ENCODE measurements around the gene C3.

The C3 gene

GRCh38 chr19:6718111-6718740 is 2.2 kb downstream of the C3 start:
- Histone ChIP-seq H3K9me3 (ENCODE audit: severe bottlenecking) (no peaks in the 10 kb centered on the region), H3K4me1 (ENCODE audit: insufficient read depth, poor library complexity, severe bottlenecking) (peaks cover 23% of the 10 kb centered on the region), H3K27me3 (ENCODE audit: insufficient read depth, poor library complexity, severe bottlenecking) (no peaks in the 10 kb centered on the region), H3K27ac (ENCODE audit: poor library complexity, severe bottlenecking) (no peak overlapping the region), H3K4me3 (ENCODE audit: severe bottlenecking) (no peak overlapping the region), H3K36me3 (ENCODE audit: low read depth) (peaks cover 13% of the 10 kb centered on the region)
- ATAC-seq (ENCODE audit: low read depth) (no peak), DNase-seq (ENCODE audit: low spot score) (no peak)
- no peak for TF ChIP-seq CTCF (IDR thresholded peaks at IDR 0.05; ENCODE audit: poor library complexity, severe bottlenecking)

- TF ChIP-seq CTCF (IDR thresholded peaks at IDR 0.05; ENCODE audit: poor library complexity, severe bottlenecking): no peak
- H3K27ac ChIP-seq (ENCODE audit: poor library complexity, severe bottlenecking): no peak overlapping the region
- H3K4me3 ChIP-seq (ENCODE audit: severe bottlenecking): no peak overlapping the region
- peaks cover 13% of the 10 kb centered on the region for H3K36me3 ChIP-seq (ENCODE audit: low read depth)
- ATAC-seq (ENCODE audit: low read depth) (no peak), DNase-seq (ENCODE audit: low spot score) (no peak)
- H3K4me1 ChIP-seq (ENCODE audit: insufficient read depth, poor library complexity, severe bottlenecking): peaks cover 17% of the 10 kb centered on the region
- H3K9me3 ChIP-seq (ENCODE audit: severe bottlenecking): no peaks in the 10 kb centered on the region
- H3K27me3 ChIP-seq (ENCODE audit: insufficient read depth, poor library complexity, severe bottlenecking): no peaks in the 10 kb centered on the region
Measured at GRCh38 chr19:6717441-6717971, 2.9 kb downstream of the C3 start.

GRCh38 chr19:6717036-6717435 is 3.4 kb downstream of the C3 start:
- no peak for DNase-seq (ENCODE audit: low spot score)
- Histone ChIP-seq H3K36me3 (ENCODE audit: low read depth) (peaks cover 13% of the 10 kb centered on the region), H3K4me1 (ENCODE audit: insufficient read depth, poor library complexity, severe bottlenecking) (peaks cover 15% of the 10 kb centered on the region), H3K9me3 (ENCODE audit: severe bottlenecking) (no peaks in the 10 kb centered on the region), H3K27me3 (ENCODE audit: insufficient read depth, poor library complexity, severe bottlenecking) (no peaks in the 10 kb centered on the region), H3K27ac (ENCODE audit: poor library complexity, severe bottlenecking) (no peak overlapping the region), H3K4me3 (ENCODE audit: severe bottlenecking) (no peak overlapping the region)
- no peak for ATAC-seq (ENCODE audit: low read depth)
- no peak for TF ChIP-seq CTCF (IDR thresholded peaks at IDR 0.05; ENCODE audit: poor library complexity, severe bottlenecking)

- no peak overlapping the region for H3K4me3 ChIP-seq (ENCODE audit: severe bottlenecking)
- no peak for ATAC-seq (ENCODE audit: low read depth)
- H3K36me3 ChIP-seq (ENCODE audit: low read depth): peaks cover 13% of the 10 kb centered on the region
- TF ChIP-seq CTCF (IDR thresholded peaks at IDR 0.05; ENCODE audit: poor library complexity, severe bottlenecking): no peak
- H3K4me1 ChIP-seq (ENCODE audit: insufficient read depth, poor library complexity, severe bottlenecking): peaks cover 13% of the 10 kb centered on the region
- no peaks in the 10 kb centered on the region for H3K27me3 ChIP-seq (ENCODE audit: insufficient read depth, poor library complexity, severe bottlenecking)
- no peaks in the 10 kb centered on the region for H3K9me3 ChIP-seq (ENCODE audit: severe bottlenecking)
- no peak for DNase-seq (ENCODE audit: low spot score)
- H3K27ac ChIP-seq (ENCODE audit: poor library complexity, severe bottlenecking): no peak overlapping the region
Measured at GRCh38 chr19:6716610-6716970, 3.9 kb downstream of the C3 start.

Data from RWPE2 (cell line).